ENCODE data around the gene ZFYVE26.

Gene ZFYVE26

GRCh38 chr14:67806246-67806645, 10.1 kb downstream of the ZFYVE26 start:
- H3K27me3 ChIP-seq (ENCODE audit: control insufficient read depth, insufficient read depth, low read length): no peaks in the 10 kb centered on the region
- no peak overlapping the region for H3K9ac ChIP-seq (ENCODE audit: low read depth, low read length)
- H3K4me1 ChIP-seq (ENCODE audit: control insufficient read depth, insufficient read depth, low read length): no peaks in the 10 kb centered on the region
- H3K36me3 ChIP-seq (ENCODE audit: insufficient read depth, low read length): peaks cover 65% of the 10 kb centered on the region
- H3K4me2 ChIP-seq (ENCODE audit: low read length): no peak overlapping the region
- H3K9me3 ChIP-seq (replicated peaks; ENCODE audit: low read length): no peaks in the 10 kb centered on the region
- no peak overlapping the region for H3K4me3 ChIP-seq (ENCODE audit: low read length)

- H3K9ac ChIP-seq (ENCODE audit: low read depth, low read length): no peak overlapping the region
- no peaks in the 10 kb centered on the region for H3K4me1 ChIP-seq (ENCODE audit: control insufficient read depth, insufficient read depth, low read length)
- no peak overlapping the region for H3K4me2 ChIP-seq (ENCODE audit: low read length)
- H3K36me3 ChIP-seq (ENCODE audit: insufficient read depth, low read length): peaks cover 58% of the 10 kb centered on the region
- H3K9me3 ChIP-seq (replicated peaks; ENCODE audit: low read length): no peaks in the 10 kb centered on the region
- no peaks in the 10 kb centered on the region for H3K27me3 ChIP-seq (ENCODE audit: control insufficient read depth, insufficient read depth, low read length)
- no peak overlapping the region for H3K4me3 ChIP-seq (ENCODE audit: low read length)
Measured at GRCh38 chr14:67800743-67801142, 15.6 kb downstream of the ZFYVE26 start.

GRCh38 chr14:67798731-67799130, 17.7 kb downstream of the ZFYVE26 start:
- no peaks in the 10 kb centered on the region for H3K9me3 ChIP-seq (replicated peaks; ENCODE audit: low read length)
- no peaks in the 10 kb centered on the region for H3K4me1 ChIP-seq (ENCODE audit: control insufficient read depth, insufficient read depth, low read length)
- peaks cover 54% of the 10 kb centered on the region for H3K36me3 ChIP-seq (ENCODE audit: insufficient read depth, low read length)
- no peaks in the 10 kb centered on the region for H3K27me3 ChIP-seq (ENCODE audit: control insufficient read depth, insufficient read depth, low read length)
- no peak overlapping the region for H3K4me3 ChIP-seq (ENCODE audit: low read length)
- H3K4me2 ChIP-seq (ENCODE audit: low read length): no peak overlapping the region
- H3K9ac ChIP-seq (ENCODE audit: low read depth, low read length): no peak overlapping the region

- H3K4me2 ChIP-seq (ENCODE audit: low read length): no peak overlapping the region
- peaks cover 73% of the 10 kb centered on the region for H3K36me3 ChIP-seq (ENCODE audit: insufficient read depth, low read length)
- no peak overlapping the region for H3K4me3 ChIP-seq (ENCODE audit: low read length)
- H3K9ac ChIP-seq (ENCODE audit: low read depth, low read length): no peak overlapping the region
- no peaks in the 10 kb centered on the region for H3K27me3 ChIP-seq (ENCODE audit: control insufficient read depth, insufficient read depth, low read length)
- H3K9me3 ChIP-seq (replicated peaks; ENCODE audit: low read length): no peaks in the 10 kb centered on the region
- no peaks in the 10 kb centered on the region for H3K4me1 ChIP-seq (ENCODE audit: control insufficient read depth, insufficient read depth, low read length)
Measured at GRCh38 chr14:67787673-67788072, 28.7 kb downstream of the ZFYVE26 start.

- Histone ChIP-seq H3K27me3 (ENCODE audit: control insufficient read depth, insufficient read depth, low read length) (no peaks in the 10 kb centered on the region), H3K36me3 (ENCODE audit: insufficient read depth, low read length) (peaks cover 81% of the 10 kb centered on the region), H3K4me3 (ENCODE audit: low read length) (no peak overlapping the region), H3K4me1 (ENCODE audit: control insufficient read depth, insufficient read depth, low read length) (no peaks in the 10 kb centered on the region), H3K4me2 (ENCODE audit: low read length) (no peak overlapping the region), H3K9ac (ENCODE audit: low read depth, low read length) (no peak overlapping the region), H3K9me3 (replicated peaks; ENCODE audit: low read length) (no peaks in the 10 kb centered on the region)
Measured at GRCh38 chr14:67785270-67786109, 30.9 kb downstream of the ZFYVE26 start.

- no peak overlapping the region for H3K9ac ChIP-seq (ENCODE audit: low read depth, low read length)
- no peaks in the 10 kb centered on the region for H3K9me3 ChIP-seq (replicated peaks; ENCODE audit: low read length)
- no peaks in the 10 kb centered on the region for H3K4me1 ChIP-seq (ENCODE audit: control insufficient read depth, insufficient read depth, low read length)
- H3K4me3 ChIP-seq (ENCODE audit: low read length): no peak overlapping the region
- peaks cover 79% of the 10 kb centered on the region for H3K36me3 ChIP-seq (ENCODE audit: insufficient read depth, low read length)
- no peaks in the 10 kb centered on the region for H3K27me3 ChIP-seq (ENCODE audit: control insufficient read depth, insufficient read depth, low read length)
- no peak overlapping the region for H3K4me2 ChIP-seq (ENCODE audit: low read length)
Measured at GRCh38 chr14:67784244-67784823, 32.1 kb downstream of the ZFYVE26 start.

- no peaks in the 10 kb centered on the region for H3K4me1 ChIP-seq (ENCODE audit: control insufficient read depth, insufficient read depth, low read length)
- peaks cover 70% of the 10 kb centered on the region for H3K36me3 ChIP-seq (ENCODE audit: insufficient read depth, low read length)
- no peaks in the 10 kb centered on the region for H3K9me3 ChIP-seq (replicated peaks; ENCODE audit: low read length)
- H3K4me3 ChIP-seq (ENCODE audit: low read length): no peak overlapping the region
- H3K4me2 ChIP-seq (ENCODE audit: low read length): no peak overlapping the region
- no peaks in the 10 kb centered on the region for H3K27me3 ChIP-seq (ENCODE audit: control insufficient read depth, insufficient read depth, low read length)
- no peak overlapping the region for H3K9ac ChIP-seq (ENCODE audit: low read depth, low read length)
Measured at GRCh38 chr14:67782090-67782489, 34.3 kb downstream of the ZFYVE26 start.

GRCh38 chr14:67778792-67779191, 37.6 kb downstream of the ZFYVE26 start:
- H3K4me3 ChIP-seq (ENCODE audit: low read length): no peak overlapping the region
- H3K9ac ChIP-seq (ENCODE audit: low read depth, low read length): no peak overlapping the region
- H3K36me3 ChIP-seq (ENCODE audit: insufficient read depth, low read length): peaks cover 73% of the 10 kb centered on the region
- H3K4me2 ChIP-seq (ENCODE audit: low read length): no peak overlapping the region
- H3K4me1 ChIP-seq (ENCODE audit: control insufficient read depth, insufficient read depth, low read length): no peaks in the 10 kb centered on the region
- no peaks in the 10 kb centered on the region for H3K9me3 ChIP-seq (replicated peaks; ENCODE audit: low read length)
- H3K27me3 ChIP-seq (ENCODE audit: control insufficient read depth, insufficient read depth, low read length): no peaks in the 10 kb centered on the region

- Histone ChIP-seq H3K4me3 (ENCODE audit: low read length) (no peak overlapping the region), H3K9ac (ENCODE audit: low read depth, low read length) (no peak overlapping the region), H3K4me1 (ENCODE audit: control insufficient read depth, insufficient read depth, low read length) (no peaks in the 10 kb centered on the region), H3K9me3 (replicated peaks; ENCODE audit: low read length) (no peaks in the 10 kb centered on the region), H3K4me2 (ENCODE audit: low read length) (no peak overlapping the region), H3K27me3 (ENCODE audit: control insufficient read depth, insufficient read depth, low read length) (no peaks in the 10 kb centered on the region), H3K36me3 (ENCODE audit: insufficient read depth, low read length) (peaks cover 66% of the 10 kb centered on the region)
Measured at GRCh38 chr14:67776653-67777322, 39.6 kb downstream of the ZFYVE26 start.

GRCh38 chr14:67773844-67774377, 42.5 kb downstream of the ZFYVE26 start:
- H3K4me2 ChIP-seq (ENCODE audit: low read length): no peak overlapping the region
- H3K27me3 ChIP-seq (ENCODE audit: control insufficient read depth, insufficient read depth, low read length): no peaks in the 10 kb centered on the region
- no peak overlapping the region for H3K4me3 ChIP-seq (ENCODE audit: low read length)
- no peaks in the 10 kb centered on the region for H3K4me1 ChIP-seq (ENCODE audit: control insufficient read depth, insufficient read depth, low read length)
- H3K36me3 ChIP-seq (ENCODE audit: insufficient read depth, low read length): peaks cover 67% of the 10 kb centered on the region
- H3K9ac ChIP-seq (ENCODE audit: low read depth, low read length): no peak overlapping the region
- no peaks in the 10 kb centered on the region for H3K9me3 ChIP-seq (replicated peaks; ENCODE audit: low read length)

- H3K4me2 ChIP-seq (ENCODE audit: low read length): no peak overlapping the region
- no peaks in the 10 kb centered on the region for H3K27me3 ChIP-seq (ENCODE audit: control insufficient read depth, insufficient read depth, low read length)
- H3K4me1 ChIP-seq (ENCODE audit: control insufficient read depth, insufficient read depth, low read length): no peaks in the 10 kb centered on the region
- H3K9me3 ChIP-seq (replicated peaks; ENCODE audit: low read length): no peaks in the 10 kb centered on the region
- H3K4me3 ChIP-seq (ENCODE audit: low read length): no peak overlapping the region
- H3K36me3 ChIP-seq (ENCODE audit: insufficient read depth, low read length): peaks cover 72% of the 10 kb centered on the region
- no peak overlapping the region for H3K9ac ChIP-seq (ENCODE audit: low read depth, low read length)
Measured at GRCh38 chr14:67768219-67768618, 48.2 kb downstream of the ZFYVE26 start.
